K562 (cell line): ENCODE results near the gene FAM110D. TPM values are rescaled to one million over a fixed set of nuclear protein-coding genes. Genes with fewer than 3 reads are reported as not detected.
A peak's percentile ranks its signal among the peaks of the same experiment; 100 is the strongest.

ENCODE experiments used
- BDP1 ChIP-seq: IDR thresholded peaks from 3 replicates; pipeline ENCODE4 v1.6.1; 2011; ENCODE audit not compliant: insufficient read length, insufficient read depth
- MGA ChIP-seq: fragments of 450-650 bp; IDR thresholded peaks from 2 replicates; pipeline ENCODE4 v1.6.1; 2016; ENCODE audit warnings: mild to moderate bottlenecking, moderate library complexity
- NFIC ChIP-seq: fragments of 450-650 bp; IDR thresholded peaks from 2 replicates; pipeline ENCODE4 v1.6.1; 2017; ENCODE audit warnings: mild to moderate bottlenecking, inconsistent platforms
- RERE ChIP-seq: sonication (generic); formaldehyde crosslinking; IDR thresholded peaks from 2 replicates; pipeline ENCODE4 v1.8.0; 2023; ENCODE audit warnings: missing genetic modification reagents, mild to moderate bottlenecking, borderline replicate concordance
- SMARCA4 ChIP-seq: fragments of 450-650 bp; IDR thresholded peaks from 2 replicates; pipeline ENCODE4 v1.6.1; 2016
- SREBF1 ChIP-seq: fragments of 150-350 bp; IDR thresholded peaks from 2 replicates; pipeline ENCODE4 v1.6.1; 2014; ENCODE audit warnings: antibody characterized with exemption, low read depth, low read length, borderline replicate concordance
- SREBF2 ChIP-seq: sonication (generic); formaldehyde crosslinking; IDR thresholded peaks from 2 replicates; pipeline ENCODE4 v1.4.0; 2020; ENCODE audit warnings: mild to moderate bottlenecking, missing genetic modification reagents
- TRIM24 ChIP-seq, 2 experiments: fragments of 450-650 bp; IDR thresholded peaks; 2 replicates each; pipeline ENCODE4 v1.6.1; 2016
- USF1 ChIP-seq: sonication (generic); formaldehyde crosslinking; IDR thresholded peaks from 2 replicates; pipeline ENCODE4 v1.9.0; 2022; ENCODE audit warnings: mild to moderate bottlenecking, missing genetic modification reagents
- ZNF134 ChIP-seq: fragments of 250-450 bp; sonication (Bioruptor Pico); conservative IDR thresholded peaks from 2 replicates; pipeline ENCODE4 v1.4.0; 2020
- polyA plus RNA-seq, 8 experiments: library from polyadenylated mRNA; depleted of rRNA in 4 of 8; stranded (reverse) in 5 of 8; unstranded in 3 of 8; fragments of >200 nt; fragmentation: Nextera tagmentation in 2 of 8; fragmentation: Illumina TruSeq in 1 of 8; extraction: Ambion mirVana in 2 of 8; extraction: Trizol in 1 of 8; gene quantifications; 2 replicates each; pipeline versions ENCODE4 v1.2.1 to v1.2.3, GENCODE V29; 2011 to 2014; ENCODE audit warnings: inconsistent platforms in 1 of 8, missing spikeins in 1 of 8
- total RNA-seq, 7 experiments: library from RNA; depleted of rRNA in 6 of 7; stranded (reverse); fragments of >200 nt in 6 of 7; fragmentation: Illumina TruSeq in 2 of 7; extraction: Trizol in 2 of 7; gene quantifications; 2 replicates each; pipeline versions ENCODE4 v1.2.1 to v1.2.3, GENCODE V29; 2011 to 2021; ENCODE audit warnings: low replicate concordance in 1 of 7

The FAM110D gene
- total and polyA plus RNA-seq, 9 of the 15 experiments (the other 6 are each of a cell fraction or from before 2014, with no cell fraction given) = 0.04 to 1.1 (median 0.33) TPM

- peak; percentile 51; the same call in 1 of the 2 replicates for TF ChIP-seq MGA
- TF ChIP-seq RERE (CRISPR knock-in tag) = no peak
- TF ChIP-seq ZNF134 (CRISPR knock-in tag) = no peak; the same call in 1 of the 2 replicates
- no peak for TF ChIP-seq SREBF1
- no peak for TF ChIP-seq USF1 (CRISPR knock-in tag)
- TF ChIP-seq TRIM24 (IDR thresholded peaks at IDR 0.05) = peak; percentile 86 to 92
- no peak for TF ChIP-seq BDP1
- peak; percentile 98 for TF ChIP-seq SMARCA4
- TF ChIP-seq NFIC = peak; percentile 86
- no peak for TF ChIP-seq SREBF2
Observed at GRCh38 chr1:26126321-26127084, 32.4 kb upstream of the FAM110D start (continued).
